CD4-positive, alpha-beta memory T cell (primary cell): Measurements from ENCODE around the gene PPTC7. TPM values are rescaled to one million over a fixed set of nuclear protein-coding genes. Genes with fewer than 3 reads are reported as not detected.
"Not testable (repeated sequence)": the region's sequence is repeated elsewhere in the genome, so short reads cannot be mapped to it uniquely, and the experiment has no call there.

Experiments used
- CTCF ChIA-PET: fragments of 350-600 bp; sonication (Branson Sonifier 250); formaldehyde crosslinking; loops from one replicate; lab custom pipeline; 2021; ENCODE audit warnings: inconsistent platforms; ENCODE audit not compliant: partially characterized antibody; lab: Charles Lee
- POLR2A ChIA-PET: fragments of 350-600 bp; sonication (Branson Sonifier 250); formaldehyde crosslinking; loops from one replicate; lab custom pipeline; 2021; ENCODE audit not compliant: partially characterized antibody; lab: Charles Lee
- DNase-seq, 5 donors: peaks; one replicate each; pipeline versions ENCODE4 v3.0.0 to v3.0.0-alpha.2; 2020 to 2022; ENCODE audit warnings: mixed read lengths in 1 of 5
- H3K27ac ChIP-seq: one replicate; pipeline ENCODE4 v1.7.0; 2013; ENCODE audit warnings: low read depth, low read length
- H3K27me3 ChIP-seq: 2 replicates; pipeline ENCODE4 v1.7.0; 2013; ENCODE audit warnings: mild to moderate bottlenecking, low read length, moderate library complexity; ENCODE audit not compliant: insufficient read depth
- H3K36me3 ChIP-seq: 2 replicates; pipeline ENCODE4 v1.7.0; 2013; ENCODE audit warnings: mild to moderate bottlenecking, low read length, moderate library complexity; ENCODE audit not compliant: insufficient read depth
- H3K4me1 ChIP-seq: 2 replicates; pipeline ENCODE4 v1.7.0; 2013; ENCODE audit warnings: mild to moderate bottlenecking, low read length, moderate library complexity; ENCODE audit not compliant: insufficient read depth
- H3K4me3 ChIP-seq, 2 donors: one replicate each; pipeline ENCODE4 v1.7.0; 2013; ENCODE audit warnings: low read length in 2 of 2, mild to moderate bottlenecking in 1 of 2
- H3K9me3 ChIP-seq, 2 donors: one replicate each; pipeline ENCODE4 v1.7.0; 2013; ENCODE audit warnings: low read length in 2 of 2, control low read depth in 1 of 2; ENCODE audit not compliant: control insufficient read depth in 1 of 2
- H3K27ac Mint-ChIP-seq, 7 donors: one replicate each; pipeline ENCODE4 v1.8.0; 2020 to 2021; ENCODE audit warnings: mixed read lengths in 7 of 7, mild to moderate bottlenecking in 6 of 7, inconsistent platforms in 3 of 7, moderate library complexity in 3 of 7
- H3K27me3 Mint-ChIP-seq, 2 donors: one replicate each; pipeline ENCODE4 v1.8.0; 2020 to 2021; ENCODE audit warnings: mixed read lengths in 2 of 2
- H3K36me3 Mint-ChIP-seq, 2 donors: one replicate each; pipeline ENCODE4 v1.8.0; 2020 to 2021; ENCODE audit warnings: mixed read lengths in 2 of 2, inconsistent platforms in 1 of 2, mild to moderate bottlenecking in 1 of 2
- H3K4me1 Mint-ChIP-seq, 4 donors: one replicate each; pipeline ENCODE4 v1.8.0; 2020 to 2021; ENCODE audit warnings: mixed read lengths in 4 of 4, mild to moderate bottlenecking in 1 of 4
- H3K4me3 Mint-ChIP-seq, 8 donors: one replicate each; pipeline ENCODE4 v1.8.0; 2020 to 2021; ENCODE audit warnings: mixed read lengths in 8 of 8, mild to moderate bottlenecking in 7 of 8, moderate library complexity in 6 of 8, inconsistent platforms in 3 of 8
- H3K9me3 Mint-ChIP-seq, 8 donors: one replicate each; pipeline ENCODE4 v1.8.0; 2020 to 2021; ENCODE audit warnings: mixed read lengths in 8 of 8, mild to moderate bottlenecking in 5 of 8, inconsistent platforms in 3 of 8, moderate library complexity in 1 of 8
- intact Hi-C: fragments of 100-400 bp; cut with micrococcal nuclease; formaldehyde crosslinking; loops from one replicate; pipeline ENCODE4 v1.15.1; 2023
- polyA plus RNA-seq, 2 donors: library from polyadenylated mRNA; unstranded; fragments of 300-500 nt; fragmentation: Illumina TruSeq; gene quantifications; one replicate each; pipeline ENCODE4 v1.2.3, GENCODE V29; 2021
- total RNA-seq, 2 experiments: library from RNA; stranded (reverse); gene quantifications; one replicate each; pipeline ENCODE4 v1.2.3, GENCODE V29; 2021

PPTC7 gene
- total and polyA plus RNA-seq, 4 experiments from 2014 or later = 4.7 to 35.6 (median 22.6) TPM

DNA sequence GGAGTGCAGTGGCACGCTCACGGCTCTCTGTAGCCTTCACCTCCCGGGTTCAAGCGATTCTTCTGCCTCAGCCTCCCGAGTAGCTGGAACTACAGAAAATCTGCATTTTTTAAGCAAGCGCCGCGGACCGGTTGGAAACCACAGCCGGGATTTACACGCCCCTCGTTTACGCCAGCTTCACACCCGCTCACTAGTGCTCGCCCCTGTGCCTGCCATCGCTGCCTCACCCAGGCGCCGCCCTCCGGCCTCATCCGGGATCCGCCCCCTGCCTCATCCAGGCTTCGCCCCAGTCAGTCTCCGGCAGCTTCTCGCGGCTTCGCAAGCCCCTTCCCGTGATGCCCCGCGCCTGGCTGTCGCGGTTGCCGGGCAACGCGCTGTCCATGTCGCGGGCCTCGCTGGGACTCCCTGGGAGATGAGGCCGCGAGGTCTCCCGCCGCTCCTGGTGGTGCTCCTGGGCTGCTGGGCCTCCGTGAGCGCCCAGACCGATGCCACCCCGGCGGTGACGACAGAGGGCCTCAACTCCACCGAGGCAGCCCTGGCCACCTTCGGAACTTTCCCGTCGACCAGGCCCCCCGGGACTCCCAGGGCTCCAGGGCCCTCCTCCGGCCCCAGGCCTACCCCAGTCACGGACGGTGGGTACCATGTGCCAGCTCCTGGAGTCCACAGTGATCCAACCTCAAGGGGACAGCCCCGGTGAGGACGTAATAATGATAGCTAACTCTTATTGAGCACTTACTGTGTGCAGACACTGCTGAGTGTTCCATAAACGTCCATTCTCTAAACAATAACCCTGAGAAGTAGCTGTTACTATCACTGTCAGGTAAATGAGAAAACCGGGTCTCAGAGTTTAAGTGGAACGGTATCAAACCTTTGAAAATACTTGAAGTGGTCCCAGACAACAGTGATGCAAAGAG is 30.9 kb upstream of the PPTC7 start, which contains the start of gene TCTN1:
Gene TCTN1 (plus strand): TSS at position 359 of the 914 bp plus-strand sequence. CDS start 54 bp downstream, at position 413.
- H3K36me3 ChIP-seq = no peaks in the 10 kb centered on the region
- H3K4me3 ChIP-seq = peak within 1 kb of the TSS; percentile 53 to 86
- H3K27me3 Mint-ChIP-seq = no peaks in the 10 kb centered on the region
- H3K27ac Mint-ChIP-seq = peak within 1 kb of the TSS; percentile 65 to 94 (median 88)
- DNase-seq = peak; percentile 93 to 96 (median 94)
- peak within 1 kb of the TSS; percentile 72 for H3K27ac ChIP-seq
- H3K4me1 ChIP-seq = peaks cover 8% of the 10 kb centered on the region
- peaks cover 4 to 9% (median 6%) of the 10 kb centered on the region in 4 donors for H3K4me1 Mint-ChIP-seq
- POLR2A ChIA-PET = interaction anchor here (0.6 to 2.5 kb wide), 16 partner anchors 8 to 197 kb away, joined by 3 to 18 read pairs (median 4); partner anchors contain the start of genes ARPC3, FAM216A, GPN3 and HVCN1
- H3K9me3 Mint-ChIP-seq = no peaks in the 10 kb centered on the region
- H3K36me3 Mint-ChIP-seq = no peaks in the 10 kb centered on the region
- H3K4me3 Mint-ChIP-seq = peak within 1 kb of the TSS; percentile 86 to 90 (median 88)
- CTCF ChIA-PET = interaction anchor here (0.9 to 6.8 kb wide), 9 partner anchors 9 to 183 kb away, joined by 3 to 57 read pairs (median 6); partner anchors contain the start of genes ARPC3 and FAM216A
- intact Hi-C loops = loop anchor here (1.0 to 5.0 kb wide), 4 partner anchors 31 to 146 kb away; partner anchors contain the start of genes FAM216A, GPN3, PPP1CC and PPTC7
- no peaks in the 10 kb centered on the region for H3K9me3 ChIP-seq
- H3K27me3 ChIP-seq = no peaks in the 10 kb centered on the region

DNA sequence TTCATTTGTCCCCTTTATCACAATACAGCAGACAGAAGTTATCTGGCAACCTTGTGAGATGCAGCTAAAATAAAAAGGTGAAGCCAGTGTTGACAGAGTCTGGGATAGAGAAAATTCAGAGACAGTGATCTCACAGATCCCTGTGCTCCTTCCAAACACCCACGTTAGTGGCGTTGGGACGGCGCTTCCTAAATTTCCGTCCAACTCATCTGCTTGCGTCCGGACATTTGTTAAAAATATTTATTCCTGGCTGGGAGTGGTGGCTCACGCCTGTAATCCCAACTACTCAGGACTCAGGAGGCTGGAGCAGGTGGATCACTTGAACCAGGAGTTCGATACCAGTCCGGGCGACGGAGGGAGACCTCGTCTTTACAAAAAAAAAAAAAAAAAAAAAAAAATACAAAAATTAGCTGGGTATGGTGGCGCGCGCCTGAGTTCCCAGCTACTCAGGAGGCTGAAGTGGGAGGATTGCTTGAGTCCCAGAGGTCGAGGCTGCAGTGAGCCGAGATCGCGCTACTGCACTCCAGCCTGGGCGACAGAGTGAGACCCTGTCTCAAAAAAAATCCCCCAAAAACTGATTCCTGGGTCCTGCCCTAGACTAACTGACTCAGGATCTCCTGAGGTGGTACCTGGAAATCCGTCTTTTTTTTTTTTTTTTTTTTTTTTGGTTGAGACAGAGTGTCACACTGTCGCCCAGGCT is 30.1 kb upstream of the PPTC7 start:
- Mint-ChIP-seq H3K4me3 (peak overlapping the region; percentile 86 to 90 (median 88)), H3K36me3 (no peaks in the 10 kb centered on the region), H3K27ac (peak overlapping the region; percentile 65 to 94 (median 88)), H3K27me3 (no peaks in the 10 kb centered on the region), H3K4me1 (peaks cover 4 to 9% (median 6%) of the 10 kb centered on the region in 4 donors), H3K9me3 (no peaks in the 10 kb centered on the region)
- Histone ChIP-seq H3K27me3 (no peaks in the 10 kb centered on the region), H3K27ac (peak overlapping the region; percentile 72), H3K36me3 (no peaks in the 10 kb centered on the region), H3K4me1 (peaks cover 8% of the 10 kb centered on the region), H3K9me3 (no peaks in the 10 kb centered on the region), H3K4me3 (peak overlapping the region; percentile 53 to 86)
- intact Hi-C loops = loop anchor here (1.0 to 5.0 kb wide), 2 partner anchors 30 to 111 kb away; partner anchors contain the start of genes PPTC7, RAD9B and VPS29
- ChIA-PET POLR2A (interaction anchor here (0.6 to 2.5 kb wide), 13 partner anchors 7 to 198 kb away, joined by 3 to 18 read pairs (median 4); partner anchors contain the start of genes ARPC3, FAM216A, GPN3 and HVCN1), CTCF (interaction anchor here (0.9 to 6.8 kb wide), 8 partner anchors 8 to 182 kb away, joined by 3 to 57 read pairs (median 7); partner anchors contain the start of genes ARPC3 and FAM216A)
- no peak for DNase-seq

DNA sequence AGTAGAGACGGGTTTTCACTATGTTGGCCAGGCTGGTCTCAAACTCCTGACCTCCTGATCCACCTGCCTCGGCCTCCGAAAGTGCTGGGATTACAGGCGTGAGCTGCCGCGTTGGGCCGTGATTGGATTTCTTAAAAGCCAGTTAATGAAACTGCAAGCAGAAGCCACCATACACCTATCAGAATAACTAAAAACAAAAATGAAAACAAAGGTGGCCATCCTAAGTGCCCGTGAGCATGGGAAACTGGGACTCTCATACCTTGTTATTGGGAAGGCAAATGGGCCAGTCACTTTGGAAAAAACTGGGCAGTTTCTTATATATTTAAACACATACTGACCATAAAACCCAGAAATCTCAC is 23.1 kb upstream of the PPTC7 start:
- Mint-ChIP-seq H3K9me3 (no peaks in the 10 kb centered on the region), H3K4me3 (peak overlapping the region; percentile 78 to 93 (median 88)), H3K4me1 (peaks cover 2 to 9% (median 4%) of the 10 kb centered on the region in 4 donors), H3K27me3 (no peaks in the 10 kb centered on the region), H3K36me3 (no peaks in the 10 kb centered on the region), H3K27ac (peak overlapping the region in 6 of 7 donors; percentile 66 to 90 (median 74))
- POLR2A ChIA-PET = interaction anchor here (0.8 to 2.1 kb wide), 5 partner anchors 7 to 156 kb away, joined by 3 to 11 read pairs (median 3); partner anchors contain the start of genes ARPC3, FAM216A and GPN3
- Histone ChIP-seq H3K27ac (no peak overlapping the region), H3K27me3 (no peaks in the 10 kb centered on the region), H3K9me3 (no peaks in the 10 kb centered on the region), H3K36me3 (no peaks in the 10 kb centered on the region), H3K4me1 (peaks cover 6% of the 10 kb centered on the region), H3K4me3 (peak overlapping the region in 1 of 2 donors; percentile 65)
- DNase-seq = no peak
- intact Hi-C loops = no loop called here
- CTCF ChIA-PET = interaction anchor here (0.7 to 8.6 kb wide), 9 partner anchors 7 to 253 kb away, joined by 3 to 282 read pairs (median 5); partner anchors contain the start of genes ARPC3, FAM216A, GPN3 and TCTN1

GRCh38 chr12:110602085-110602814 is 19.1 kb upstream of the PPTC7 start:
- not testable (repeated sequence) for H3K9me3 Mint-ChIP-seq, H3K36me3 ChIP-seq, H3K27me3 Mint-ChIP-seq, H3K27me3 ChIP-seq, H3K4me3 Mint-ChIP-seq, H3K4me1 ChIP-seq, H3K27ac ChIP-seq, H3K4me3 ChIP-seq, H3K9me3 ChIP-seq, H3K36me3 Mint-ChIP-seq
- ChIA-PET POLR2A (interaction anchor here (0.9 to 4.3 kb wide), 11 partner anchors 10 to 153 kb away, joined by 3 to 38 read pairs (median 4); partner anchors contain the start of genes ARPC3, FAM216A, GPN3 and RAD9B), CTCF (interaction anchor here (0.6 to 8.6 kb wide), 49 partner anchors 11 to 504 kb away, joined by 3 to 282 read pairs (median 7); partner anchors contain the start of genes ARPC3, CCDC63, FAM216A and GPN3)
- peak; percentile 58 to 63 (median 62) for DNase-seq
- Mint-ChIP-seq H3K27ac (peak overlapping the region in 3 of 7 donors; percentile 59 to 75 (median 66)), H3K4me1 (peaks cover 6 to 16% (median 8%) of the 10 kb centered on the region in 4 donors)
- intact Hi-C loops = loop anchor here (1.0 to 5.0 kb wide), 6 partner anchors 90 to 502 kb away; partner anchors contain the start of gene ARPC3

DNA sequence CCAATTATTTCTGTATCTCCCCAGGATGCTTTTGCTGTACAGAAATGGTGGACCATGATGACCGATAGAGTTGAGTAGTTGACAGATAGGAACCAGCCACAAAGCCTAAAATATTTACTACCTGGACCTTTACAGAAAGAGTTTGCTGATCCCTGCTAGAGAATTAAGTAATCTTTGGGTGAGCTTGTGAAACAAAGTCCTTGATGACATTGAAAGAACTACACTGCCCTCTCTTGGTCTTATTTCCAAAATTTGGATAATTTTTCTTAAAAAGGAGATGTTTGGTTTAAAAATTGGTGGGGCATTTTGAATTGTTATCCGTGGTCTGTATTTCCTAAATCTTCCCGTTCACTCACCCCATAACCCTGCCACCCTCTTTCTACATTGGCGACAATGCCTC is 17.1 kb upstream of the PPTC7 start:
- CTCF ChIA-PET = interaction anchor here (0.6 to 8.6 kb wide), 27 partner anchors 12 to 288 kb away, joined by 3 to 282 read pairs (median 16); partner anchors contain the start of genes ARPC3, FAM216A, GPN3 and RAD9B
- Mint-ChIP-seq H3K36me3 (no peaks in the 10 kb centered on the region), H3K4me1 (peaks cover 4 to 11% (median 8%) of the 10 kb centered on the region in 4 donors), H3K27me3 (no peaks in the 10 kb centered on the region), H3K9me3 (no peaks in the 10 kb centered on the region), H3K27ac (peak overlapping the region in 3 of 7 donors; percentile 44 to 83 (median 55)), H3K4me3 (no peak overlapping the region)
- peak in 4 of 5 donors; percentile 51 to 56 (median 54) for DNase-seq
- Histone ChIP-seq H3K9me3 (no peaks in the 10 kb centered on the region), H3K4me3 (no peak overlapping the region), H3K4me1 (peaks cover 1% of the 10 kb centered on the region), H3K27me3 (no peaks in the 10 kb centered on the region), H3K27ac (no peak overlapping the region), H3K36me3 (no peaks in the 10 kb centered on the region)
- intact Hi-C loops = loop anchor here (1.0 to 5.0 kb wide), 4 partner anchors 17 to 287 kb away; partner anchors contain the start of gene PPTC7
- POLR2A ChIA-PET = interaction anchor here (0.6 to 4.3 kb wide), 11 partner anchors 12 to 151 kb away, joined by 3 to 38 read pairs (median 7); partner anchors contain the start of genes ARPC3, FAM216A and GPN3
